Raji (cell line): ENCODE results near the gene HDDC3.

ENCODE experiments used
- POLR2A ChIP-seq: IDR thresholded peaks from 2 replicates; pipeline ENCODE4 v1.6.1; 2011; ENCODE audit warnings: low read depth, low read length, control low read depth; ENCODE audit not compliant: insufficient read depth

The HDDC3 gene

DNA sequence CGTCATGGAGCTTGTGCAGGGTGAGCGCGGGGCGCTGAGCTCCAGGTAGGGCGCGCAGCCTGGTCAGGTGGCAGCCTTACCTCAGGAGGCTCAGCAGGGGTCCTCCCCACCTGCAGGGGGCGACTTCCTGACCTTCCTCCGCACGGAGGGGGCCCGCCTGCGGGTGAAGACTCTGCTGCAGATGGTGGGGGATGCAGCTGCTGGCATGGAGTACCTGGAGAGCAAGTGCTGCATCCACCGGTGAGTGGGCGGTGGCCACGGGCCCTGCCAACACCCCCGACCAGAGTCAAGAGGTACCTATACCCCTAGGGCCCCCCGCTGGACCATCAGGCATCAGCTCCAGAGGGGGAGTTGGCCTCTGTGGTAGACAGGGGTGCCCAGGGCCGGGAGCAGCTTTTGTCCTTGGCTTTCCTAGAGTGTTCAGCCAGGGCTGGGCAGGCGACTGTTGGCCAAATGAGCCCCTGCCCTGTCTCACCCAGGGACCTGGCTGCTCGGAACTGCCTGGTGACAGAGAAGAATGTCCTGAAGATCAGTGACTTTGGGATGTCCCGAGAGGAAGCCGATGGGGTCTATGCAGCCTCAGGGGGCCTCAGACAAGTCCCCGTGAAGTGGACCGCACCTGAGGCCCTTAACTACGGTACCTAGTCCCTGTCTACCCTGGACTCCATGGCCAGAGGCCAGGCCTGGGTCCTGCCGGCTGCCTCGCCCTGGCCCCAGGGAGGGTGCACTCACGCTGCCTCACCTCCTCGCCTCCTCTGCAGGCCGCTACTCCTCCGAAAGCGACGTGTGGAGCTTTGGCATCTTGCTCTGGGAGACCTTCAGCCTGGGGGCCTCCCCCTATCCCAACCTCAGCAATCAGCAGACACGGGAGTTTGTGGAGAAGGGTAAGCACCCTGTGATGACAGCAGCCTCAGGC is 38.9 kb downstream of the HDDC3 start:
- TF ChIP-seq POLR2A: no peak

DNA sequence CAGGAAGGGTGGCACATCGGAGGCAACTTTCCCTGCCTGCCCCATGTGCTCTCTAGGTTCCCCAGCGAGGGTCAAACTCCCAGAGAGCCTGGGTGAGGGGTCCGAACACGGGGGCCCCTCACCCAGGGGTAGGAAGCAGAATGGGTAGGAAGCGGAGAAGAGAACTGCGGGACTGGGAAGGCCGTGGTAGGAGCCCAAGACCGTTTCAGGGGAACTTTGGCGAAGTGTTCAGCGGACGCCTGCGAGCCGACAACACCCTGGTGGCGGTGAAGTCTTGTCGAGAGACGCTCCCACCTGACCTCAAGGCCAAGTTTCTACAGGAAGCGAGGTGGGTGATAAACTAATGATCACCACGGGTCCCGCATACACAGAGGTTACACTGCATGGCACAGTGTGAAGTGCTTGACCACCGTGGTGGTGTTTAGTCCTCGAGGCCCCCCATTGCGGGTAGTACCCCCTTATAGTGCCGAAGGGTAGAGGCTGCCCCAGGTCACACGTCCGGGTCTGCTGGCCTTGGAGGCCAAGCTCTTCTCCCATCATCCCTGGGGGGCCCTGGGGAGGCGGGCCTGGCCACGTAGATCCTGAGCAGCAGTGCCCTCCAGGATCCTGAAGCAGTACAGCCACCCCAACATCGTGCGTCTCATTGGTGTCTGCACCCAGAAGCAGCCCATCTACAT is 39.7 kb downstream of the HDDC3 start:
- TF ChIP-seq POLR2A: no peak

DNA sequence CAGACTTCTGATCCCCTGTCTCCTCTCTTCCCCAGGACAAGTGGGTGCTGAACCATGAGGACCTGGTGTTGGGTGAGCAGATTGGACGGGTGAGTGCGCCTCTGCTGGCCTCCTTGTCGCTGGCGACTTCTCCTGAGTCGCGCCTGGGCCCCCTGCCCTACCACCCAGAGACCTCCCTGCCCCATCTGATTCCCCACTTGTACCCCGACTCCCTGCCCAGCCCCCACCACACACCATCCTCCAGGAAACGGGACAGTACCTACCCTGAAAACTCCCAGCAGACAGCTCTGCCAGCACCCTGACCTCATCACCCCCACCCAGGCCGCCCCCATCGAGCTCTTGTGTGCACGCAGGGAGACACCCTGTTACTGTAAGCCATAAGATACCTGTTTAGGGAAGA is 40.3 kb downstream of the HDDC3 start:
- TF ChIP-seq POLR2A: no peak

DNA sequence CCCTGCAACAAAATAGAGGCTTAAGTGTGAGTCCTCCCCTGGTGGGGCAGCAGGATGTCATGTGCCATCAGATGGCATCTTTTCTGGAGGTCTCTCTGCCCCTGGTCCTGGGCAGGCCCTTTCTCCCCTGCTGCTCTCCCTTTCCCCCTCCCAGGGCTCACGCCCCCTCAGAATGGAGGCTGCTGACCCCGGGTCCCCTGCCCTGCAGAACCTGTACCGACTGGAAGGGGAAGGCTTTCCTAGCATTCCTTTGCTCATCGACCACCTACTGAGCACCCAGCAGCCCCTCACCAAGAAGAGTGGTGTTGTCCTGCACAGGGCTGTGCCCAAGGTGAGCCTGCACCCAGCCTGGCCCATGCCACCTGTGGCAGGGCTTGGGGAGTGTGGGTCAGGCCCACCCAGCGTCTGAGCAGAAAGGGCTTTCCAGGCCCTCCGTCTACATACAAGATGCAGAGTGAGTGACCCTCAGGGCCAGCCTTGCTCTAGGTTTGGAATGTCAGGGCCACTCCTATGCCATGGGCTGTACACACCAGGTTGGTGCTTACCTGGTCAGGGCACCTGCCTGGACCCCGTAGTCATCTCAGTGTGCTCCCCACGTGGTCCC is 40.9 kb downstream of the HDDC3 start:
- no peak for TF ChIP-seq POLR2A

DNA sequence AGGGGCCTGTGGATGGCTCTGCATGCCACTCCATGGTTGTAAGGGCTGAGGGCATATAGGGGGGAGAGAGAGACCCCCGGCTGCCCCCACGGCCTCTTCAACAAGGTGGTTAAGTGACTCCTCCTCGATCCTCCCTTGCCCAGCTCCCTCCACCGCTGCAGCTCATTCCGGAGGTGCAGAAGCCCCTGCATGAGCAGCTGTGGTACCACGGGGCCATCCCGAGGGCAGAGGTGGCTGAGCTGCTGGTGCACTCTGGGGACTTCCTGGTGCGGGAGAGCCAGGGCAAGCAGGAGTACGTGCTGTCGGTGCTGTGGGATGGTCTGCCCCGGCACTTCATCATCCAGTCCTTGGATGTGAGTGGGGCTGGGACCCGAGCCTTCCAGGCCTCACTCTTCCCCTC is 41.5 kb downstream of the HDDC3 start:
- TF ChIP-seq POLR2A: no peak

DNA sequence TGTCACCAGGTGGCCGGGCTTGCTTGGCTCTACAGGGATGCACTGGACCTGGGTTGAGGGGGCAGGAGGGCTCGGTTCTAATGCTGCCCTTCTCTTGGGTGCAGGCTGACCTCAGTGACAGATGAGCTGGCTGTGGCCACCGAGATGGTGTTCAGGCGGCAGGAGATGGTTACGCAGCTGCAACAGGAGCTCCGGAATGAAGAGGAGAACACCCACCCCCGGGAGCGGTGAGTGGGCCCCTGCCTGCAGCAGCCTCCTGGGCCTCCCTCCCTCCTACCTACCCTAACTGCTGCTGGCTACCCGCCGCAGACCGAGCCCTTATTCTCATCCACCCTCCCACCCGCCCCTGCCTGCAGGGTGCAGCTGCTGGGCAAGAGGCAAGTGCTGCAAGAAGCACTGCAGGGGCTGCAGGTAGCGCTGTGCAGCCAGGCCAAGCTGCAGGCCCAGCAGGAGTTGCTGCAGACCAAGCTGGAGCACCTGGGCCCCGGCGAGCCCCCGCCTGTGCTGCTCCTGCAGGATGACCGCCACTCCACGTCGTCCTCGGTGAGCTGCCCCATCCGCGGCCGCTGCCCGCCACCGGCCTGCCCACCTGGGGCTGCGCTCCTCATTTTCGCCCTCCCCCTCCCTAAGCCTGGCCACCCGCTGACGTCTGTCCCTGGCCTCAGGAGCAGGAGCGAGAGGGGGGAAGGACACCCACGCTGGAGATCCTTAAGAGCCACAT is 42.5 kb downstream of the HDDC3 start:
- no peak for TF ChIP-seq POLR2A

DNA sequence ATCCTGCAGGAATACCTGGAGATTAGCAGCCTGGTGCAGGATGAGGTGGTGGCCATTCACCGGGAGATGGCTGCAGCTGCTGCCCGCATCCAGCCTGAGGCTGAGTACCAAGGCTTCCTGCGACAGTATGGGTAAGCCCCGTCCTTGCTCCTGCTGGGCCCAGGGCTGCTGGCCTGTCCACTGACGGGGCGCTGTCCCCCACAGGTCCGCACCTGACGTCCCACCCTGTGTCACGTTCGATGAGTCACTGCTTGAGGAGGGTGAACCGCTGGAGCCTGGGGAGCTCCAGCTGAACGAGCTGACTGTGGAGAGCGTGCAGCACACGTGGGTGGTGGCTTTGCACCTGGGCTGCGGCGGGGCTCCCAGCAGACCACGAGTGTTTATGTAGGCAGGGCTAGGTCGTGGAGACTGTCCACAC is 43.0 kb downstream of the HDDC3 start:
- TF ChIP-seq POLR2A: no peak

DNA sequence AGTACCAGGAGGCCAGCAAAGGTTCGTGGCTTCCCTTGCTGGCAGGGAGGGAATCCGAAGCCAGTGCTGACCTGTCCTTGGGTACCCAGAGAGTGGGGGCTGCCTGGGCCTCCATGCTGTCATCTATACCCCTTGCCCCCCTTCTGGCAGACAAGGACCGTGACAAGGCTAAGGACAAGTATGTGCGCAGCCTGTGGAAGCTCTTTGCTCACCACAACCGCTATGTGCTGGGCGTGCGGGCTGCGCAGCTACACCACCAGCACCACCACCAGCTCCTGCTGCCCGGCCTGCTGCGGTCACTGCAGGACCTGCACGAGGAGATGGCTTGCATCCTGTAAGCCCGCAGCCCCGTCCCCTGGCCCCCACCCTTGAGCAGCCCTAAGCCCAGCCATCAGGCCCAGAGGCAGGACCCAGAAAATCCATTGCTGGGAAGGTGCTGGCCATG is 45.3 kb downstream of the HDDC3 start:
- TF ChIP-seq POLR2A: no peak

DNA sequence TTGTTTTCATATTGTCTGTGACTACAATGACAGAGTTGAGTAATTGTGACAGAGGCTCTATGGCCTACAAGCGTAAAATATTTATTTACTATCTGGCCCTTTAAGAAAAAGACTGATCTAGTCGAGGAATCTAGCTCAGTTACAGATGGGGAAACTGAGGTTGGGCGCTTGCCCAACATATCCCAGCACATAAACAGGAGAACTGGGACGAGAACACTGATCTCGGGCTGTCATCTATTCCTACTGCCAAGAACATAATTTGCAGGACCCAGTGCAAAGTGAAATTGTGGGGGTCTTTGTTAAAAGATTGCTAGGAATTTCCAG is 46.1 kb downstream of the HDDC3 start:
- no peak for TF ChIP-seq POLR2A

DNA sequence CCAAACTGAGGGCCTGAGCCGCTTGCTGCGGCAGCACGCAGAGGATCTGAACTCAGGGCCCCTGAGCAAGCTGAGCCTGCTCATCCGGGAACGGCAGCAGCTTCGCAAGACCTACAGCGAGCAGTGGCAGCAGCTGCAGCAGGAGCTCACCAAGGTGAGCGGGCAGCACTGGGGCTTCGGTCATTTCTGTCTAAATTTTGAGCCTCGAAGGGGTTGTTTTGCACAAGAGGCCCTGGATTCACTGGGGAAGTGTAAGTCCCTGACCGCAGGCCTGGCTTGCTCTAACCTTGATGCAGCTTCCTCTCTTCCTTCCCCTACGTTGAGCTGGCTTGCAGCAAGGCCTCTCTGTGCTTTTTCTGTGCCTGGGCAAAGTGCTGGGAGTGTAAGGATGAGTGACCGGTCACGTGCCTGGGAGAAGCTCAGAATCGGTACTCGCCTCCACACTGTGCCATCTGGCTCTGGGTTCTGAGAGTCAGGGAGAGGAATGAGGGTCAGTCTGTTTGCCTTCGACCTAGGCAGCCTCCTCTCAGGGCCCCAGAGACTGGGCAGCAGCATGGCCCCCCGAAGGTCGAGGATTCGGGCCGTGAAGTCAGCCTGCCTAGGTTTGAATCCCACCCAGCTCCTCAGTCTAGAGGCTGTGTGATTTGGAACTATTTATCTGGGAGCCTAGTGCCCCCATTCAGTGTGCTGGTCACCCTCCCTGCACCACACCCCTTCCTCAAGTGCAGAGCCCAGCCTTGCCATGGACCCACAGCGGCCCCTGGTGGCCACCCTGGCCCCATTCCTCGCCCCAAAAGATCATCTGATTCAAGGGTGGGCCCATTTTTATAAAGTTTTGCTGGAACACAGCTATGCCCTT is 46.7 kb downstream of the HDDC3 start:
- no peak for TF ChIP-seq POLR2A

DNA sequence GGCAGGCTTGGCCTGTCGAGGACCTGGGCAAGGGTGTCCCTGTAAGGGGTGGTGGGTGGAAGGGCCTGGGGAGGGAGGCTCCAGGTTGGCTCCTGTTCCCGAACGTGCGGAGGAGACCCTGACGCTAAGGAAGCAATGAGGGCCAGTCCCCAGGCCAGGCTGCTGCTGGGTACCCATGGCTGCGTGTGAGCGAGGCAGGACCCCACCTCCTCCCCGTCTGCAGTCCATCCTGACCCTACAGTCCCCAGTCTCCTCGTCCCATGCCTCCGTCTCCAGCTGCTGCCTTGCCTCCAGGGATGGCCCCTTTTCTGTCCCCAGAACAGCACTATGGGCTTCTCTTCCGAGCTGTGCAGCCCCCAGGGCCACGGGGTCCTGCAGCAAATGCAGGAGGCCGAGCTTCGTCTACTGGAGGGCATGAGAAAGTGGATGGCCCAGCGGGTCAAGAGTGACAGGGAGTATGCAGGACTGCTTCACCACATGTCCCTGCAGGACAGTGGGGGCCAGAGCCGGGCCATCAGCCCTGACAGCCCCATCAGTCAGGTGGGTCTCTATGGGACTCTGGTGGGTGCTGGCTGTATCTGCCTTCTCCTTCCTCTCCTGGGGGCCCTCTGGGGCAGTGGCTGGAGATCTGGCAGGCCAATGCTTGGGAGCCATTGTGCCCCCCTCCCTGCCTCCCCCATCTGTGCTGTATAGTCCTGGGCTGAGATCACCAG is 47.5 kb downstream of the HDDC3 start:
- TF ChIP-seq POLR2A: no peak

DNA sequence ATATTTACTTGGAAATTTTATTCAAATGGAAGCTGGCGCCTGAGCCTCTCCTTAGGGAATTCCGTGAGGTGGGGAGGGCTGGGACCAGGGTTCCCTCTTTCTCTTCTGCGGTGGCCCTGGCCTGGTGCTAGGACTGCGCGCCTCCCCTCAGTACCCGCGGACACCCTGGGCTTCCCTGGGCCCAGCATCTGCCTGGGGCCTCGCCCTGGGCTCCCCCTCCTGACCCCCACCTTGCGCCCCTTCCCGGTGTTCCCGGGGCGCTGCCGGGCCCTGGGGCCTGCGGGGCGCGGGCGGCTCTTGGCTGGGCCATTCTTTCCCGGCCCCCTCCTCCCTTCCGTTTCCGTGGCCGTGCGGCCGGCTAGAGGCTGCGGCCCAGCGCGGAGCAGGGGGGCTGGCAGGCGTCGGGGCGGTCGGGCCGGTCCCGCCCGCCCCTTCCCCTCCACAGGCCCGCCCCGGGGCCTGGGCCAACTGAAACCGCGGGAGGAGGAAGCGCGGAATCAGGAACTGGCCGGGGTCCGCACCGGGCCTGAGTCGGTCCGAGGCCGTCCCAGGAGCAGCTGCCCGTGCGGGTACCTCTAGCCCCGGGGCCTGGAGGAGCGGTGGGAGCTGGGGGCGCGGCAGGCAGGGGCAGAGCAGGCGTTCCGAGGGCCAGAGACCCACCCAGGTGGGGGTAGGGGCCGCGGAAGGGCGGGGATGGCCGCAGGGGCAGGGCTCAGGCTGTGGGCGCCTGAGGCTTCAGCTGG is 48.2 kb downstream of the HDDC3 start, which contains the start of gene FES:
TSS of gene FES (plus strand) at position 529 of the 743 bp plus-strand sequence. CDS start 542 bp downstream, outside the sequence.
- TF ChIP-seq POLR2A: no peak

DNA sequence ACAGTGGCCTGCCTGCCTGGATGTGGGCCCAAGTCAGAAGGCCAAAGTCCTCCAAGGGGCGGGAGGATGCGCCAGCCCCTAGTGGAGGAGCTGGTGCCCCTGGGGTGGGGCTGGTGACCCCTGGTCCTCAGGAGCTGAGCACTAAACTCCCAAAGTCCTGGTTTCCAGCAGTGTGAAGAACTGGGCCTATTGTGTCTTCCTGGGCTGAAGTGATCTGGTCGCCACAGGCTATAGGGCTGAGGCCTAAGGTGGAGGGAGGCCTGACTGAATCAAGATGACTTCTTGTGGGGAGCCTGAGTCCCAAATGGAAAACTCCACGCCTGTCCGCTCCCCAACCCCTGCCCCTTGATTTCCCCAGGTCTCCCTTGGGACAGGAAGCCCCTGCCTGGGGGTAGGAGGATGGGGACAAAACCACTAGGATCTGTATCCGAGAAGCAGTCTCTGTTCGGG is 48.8 kb downstream of the HDDC3 start:
- TF ChIP-seq POLR2A: no peak
